GM23338 (cell line): ENCODE measurements around the gene RAMP1. TPM values are rescaled to one million over a fixed set of nuclear protein-coding genes. Genes with fewer than 3 reads are reported as not detected.

ENCODE experiments used
- ATAC-seq: fragments of 200-7000 bp; cut with Tn5 transposase; 3 replicates; pipeline ENCODE4 v1.9.1; 2020
- DNase-seq: peaks from one replicate; pipeline ENCODE4 v3.0.0-alpha.2; 2015; ENCODE audit warnings: low spot score
- H2AFZ ChIP-seq: fragments of 200-600 bp; sonication (generic); 2 replicates; pipeline ENCODE4 v1.8.0; 2016; ENCODE audit warnings: antibody characterized with exemption, mild to moderate bottlenecking, moderate library complexity
- H3F3A ChIP-seq: fragments of 200-600 bp; sonication (generic); replicated peaks from 2 replicates; pipeline ENCODE4 v1.8.0; 2017; ENCODE audit warnings: antibody characterized with exemption, mixed run types, low read depth
- H3K27ac ChIP-seq: fragments of 200-600 bp; sonication (generic); 2 replicates; pipeline ENCODE4 v1.6.1; 2016; ENCODE audit warnings: low read depth
- H3K27me3 ChIP-seq: fragments of 200-600 bp; sonication (generic); 2 replicates; pipeline ENCODE4 v1.8.0; 2016; ENCODE audit warnings: mild to moderate bottlenecking, mixed run types, moderate library complexity; ENCODE audit not compliant: insufficient read depth
- H3K36me3 ChIP-seq: fragments of 200-600 bp; sonication (generic); 2 replicates; pipeline ENCODE4 v1.8.0; 2016; ENCODE audit warnings: mild to moderate bottlenecking; ENCODE audit not compliant: insufficient read depth
- H3K4me1 ChIP-seq: fragments of 200-600 bp; sonication (generic); 2 replicates; pipeline ENCODE4 v1.8.0; 2016; ENCODE audit warnings: mild to moderate bottlenecking, moderate library complexity; ENCODE audit not compliant: insufficient read depth
- H3K4me2 ChIP-seq: fragments of 200-600 bp; sonication (generic); 2 replicates; pipeline ENCODE4 v1.7.1; 2017; ENCODE audit warnings: mixed run types
- H3K4me3 ChIP-seq: fragments of 200-600 bp; sonication (generic); 2 replicates; pipeline ENCODE4 v1.6.1; 2016; ENCODE audit warnings: mixed run types
- H3K79me2 ChIP-seq: fragments of 200-600 bp; sonication (generic); replicated peaks from 2 replicates; pipeline ENCODE4 v1.8.0; 2017; ENCODE audit warnings: mild to moderate bottlenecking; ENCODE audit not compliant: insufficient read depth
- H3K9me2 ChIP-seq: fragments of 200-600 bp; sonication (generic); 2 replicates; pipeline ENCODE4 v1.8.0; 2017; ENCODE audit not compliant: insufficient read depth
- H4K20me1 ChIP-seq: fragments of 200-600 bp; sonication (generic); replicated peaks from 2 replicates; pipeline ENCODE4 v1.8.0; 2017; ENCODE audit warnings: mild to moderate bottlenecking; ENCODE audit not compliant: insufficient read depth
- H3K27ac Mint-ChIP-seq: 2 replicates; pipeline ENCODE4 v1.8.0; 2020; ENCODE audit warnings: inconsistent platforms, mild to moderate bottlenecking, moderate library complexity, mixed read lengths
- H3K27me3 Mint-ChIP-seq: 3 replicates; pipeline ENCODE4 v1.8.0; 2022; ENCODE audit warnings: low read depth, mild to moderate bottlenecking, moderate library complexity, mixed read lengths, inconsistent platforms; ENCODE audit not compliant: insufficient read depth, poor library complexity
- H3K36me3 Mint-ChIP-seq: 3 replicates; pipeline ENCODE4 v1.8.0; 2021; ENCODE audit warnings: low read depth, mild to moderate bottlenecking, inconsistent platforms, moderate library complexity, mixed read lengths
- H3K4me1 Mint-ChIP-seq: 3 replicates; pipeline ENCODE4 v1.8.0; 2020; ENCODE audit warnings: mild to moderate bottlenecking, inconsistent platforms, mixed read lengths
- H3K4me3 Mint-ChIP-seq: 3 replicates; pipeline ENCODE4 v1.8.0; 2021; ENCODE audit warnings: moderate library complexity, mild to moderate bottlenecking, inconsistent platforms, mixed read lengths
- H3K9me3 Mint-ChIP-seq: 3 replicates; pipeline ENCODE4 v1.8.0; 2020; ENCODE audit warnings: moderate library complexity, mild to moderate bottlenecking, inconsistent platforms, mixed read lengths
- EZH2 ChIP-seq: fragments of 200-600 bp; sonication (generic); IDR thresholded peaks from one replicate; pipeline ENCODE4 v1.8.0; 2017; ENCODE audit warnings: antibody characterized with exemption, mild to moderate bottlenecking, low read depth; ENCODE audit not compliant: unreplicated experiment
- EZH2phosphoT487 ChIP-seq: fragments of 200-600 bp; sonication (generic); IDR thresholded peaks from one replicate; pipeline ENCODE4 v1.8.1; 2018; ENCODE audit warnings: antibody characterized with exemption; ENCODE audit not compliant: unreplicated experiment
- JUNB ChIP-seq: IDR thresholded peaks from one replicate; pipeline ENCODE4 v1.6.1; 2016; ENCODE audit warnings: antibody characterized with exemption; ENCODE audit not compliant: unreplicated experiment
- NANOG ChIP-seq: IDR thresholded peaks from 2 replicates; pipeline ENCODE4 v1.6.1; 2016; ENCODE audit warnings: antibody characterized with exemption, borderline replicate concordance
- ZNF331 ChIP-seq: fragments of 250-450 bp; sonication (Bioruptor Pico); IDR thresholded peaks from 2 replicates; pipeline ENCODE4 v1.5.0; 2020; ENCODE audit warnings: low read depth, mild to moderate bottlenecking, moderate library complexity
- polyA plus RNA-seq: library from polyadenylated mRNA; unstranded; fragments of >200 nt; fragmentation: Nextera tagmentation; extraction: Ambion mirVana; gene quantifications from 2 replicates; pipeline ENCODE4 v1.2.1, GENCODE V29; 2016
- total RNA-seq: library from RNA; depleted of rRNA; stranded (reverse); fragments of >200 nt; shearing (Covaris generic); gene quantifications from 2 replicates; pipeline ENCODE4 v1.2.3, GENCODE V29; 2014
- TF ChIP-seq, protein P1 (sequence below), 2 experiments: fragments of 200-600 bp in 1 of 2; sonication (generic) in 1 of 2; conservative IDR thresholded peaks; 2 replicates each; pipeline versions ENCODE4 v1.5.1 to v1.6.1; 2016 to 2017; ENCODE audit warnings: antibody characterized with exemption in 2 of 2, low read depth in 2 of 2, mild to moderate bottlenecking in 2 of 2, moderate library complexity in 1 of 2
- TF ChIP-seq, protein P2 (sequence below): fragments of 250-450 bp; sonication (Bioruptor Pico); IDR thresholded peaks from 2 replicates; pipeline ENCODE4 v1.5.0; 2020; ENCODE audit warnings: mild to moderate bottlenecking, moderate library complexity

Gene RAMP1
- total and polyA plus RNA-seq, 2 experiments from 2014 or later = 1.7 to 3.3 TPM

DNA sequence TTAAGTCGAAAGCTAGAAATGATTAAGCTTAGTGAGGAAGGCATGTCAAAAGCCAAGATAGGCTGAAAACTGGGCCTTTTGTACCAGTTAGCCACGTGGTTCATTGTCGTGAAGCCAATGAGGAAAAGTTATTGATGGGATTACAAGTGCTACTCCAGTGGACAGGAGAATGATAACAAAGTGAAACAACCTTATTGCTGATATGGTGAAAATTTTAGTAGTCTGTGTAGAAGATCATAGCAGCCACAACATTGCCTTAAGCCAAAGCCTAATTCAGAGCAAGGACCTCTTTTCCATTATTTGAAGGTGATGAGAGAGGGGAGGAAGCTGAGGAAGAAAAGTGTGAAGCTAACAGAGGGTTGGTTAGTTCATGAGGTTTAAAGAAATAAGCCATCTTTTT is 24.1 kb upstream of the RAMP1 start:
- H3K36me3 ChIP-seq = no peaks in the 10 kb centered on the region
- H3F3A ChIP-seq = no peaks in the 10 kb centered on the region
- no peaks in the 10 kb centered on the region for H3K27me3 ChIP-seq
- H2AFZ ChIP-seq = no peak overlapping the region; the same call in 1 of the 2 replicates
- no peak for ATAC-seq
- H3K27ac ChIP-seq = no peak overlapping the region
- no peak for DNase-seq
- H3K4me1 ChIP-seq = no peaks in the 10 kb centered on the region
- Mint-ChIP-seq H3K27ac (no peak overlapping the region), H3K4me1 (no peaks in the 10 kb centered on the region), H3K36me3 (no peaks in the 10 kb centered on the region), H3K4me3 (no peak overlapping the region), H3K27me3 (no peaks in the 10 kb centered on the region), H3K9me3 (no peaks in the 10 kb centered on the region)
- TF ChIP-seq EZH2 = no peak
- TF ChIP-seq JUNB = no peak
- TF ChIP-seq, protein P1, sequence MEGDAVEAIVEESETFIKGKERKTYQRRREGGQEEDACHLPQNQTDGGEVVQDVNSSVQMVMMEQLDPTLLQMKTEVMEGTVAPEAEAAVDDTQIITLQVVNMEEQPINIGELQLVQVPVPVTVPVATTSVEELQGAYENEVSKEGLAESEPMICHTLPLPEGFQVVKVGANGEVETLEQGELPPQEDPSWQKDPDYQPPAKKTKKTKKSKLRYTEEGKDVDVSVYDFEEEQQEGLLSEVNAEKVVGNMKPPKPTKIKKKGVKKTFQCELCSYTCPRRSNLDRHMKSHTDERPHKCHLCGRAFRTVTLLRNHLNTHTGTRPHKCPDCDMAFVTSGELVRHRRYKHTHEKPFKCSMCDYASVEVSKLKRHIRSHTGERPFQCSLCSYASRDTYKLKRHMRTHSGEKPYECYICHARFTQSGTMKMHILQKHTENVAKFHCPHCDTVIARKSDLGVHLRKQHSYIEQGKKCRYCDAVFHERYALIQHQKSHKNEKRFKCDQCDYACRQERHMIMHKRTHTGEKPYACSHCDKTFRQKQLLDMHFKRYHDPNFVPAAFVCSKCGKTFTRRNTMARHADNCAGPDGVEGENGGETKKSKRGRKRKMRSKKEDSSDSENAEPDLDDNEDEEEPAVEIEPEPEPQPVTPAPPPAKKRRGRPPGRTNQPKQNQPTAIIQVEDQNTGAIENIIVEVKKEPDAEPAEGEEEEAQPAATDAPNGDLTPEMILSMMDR (conservative IDR thresholded peaks at IDR 0.05; ENCODE audit: low read depth in 2 of 2) = no peak
- TF ChIP-seq, protein P2, sequence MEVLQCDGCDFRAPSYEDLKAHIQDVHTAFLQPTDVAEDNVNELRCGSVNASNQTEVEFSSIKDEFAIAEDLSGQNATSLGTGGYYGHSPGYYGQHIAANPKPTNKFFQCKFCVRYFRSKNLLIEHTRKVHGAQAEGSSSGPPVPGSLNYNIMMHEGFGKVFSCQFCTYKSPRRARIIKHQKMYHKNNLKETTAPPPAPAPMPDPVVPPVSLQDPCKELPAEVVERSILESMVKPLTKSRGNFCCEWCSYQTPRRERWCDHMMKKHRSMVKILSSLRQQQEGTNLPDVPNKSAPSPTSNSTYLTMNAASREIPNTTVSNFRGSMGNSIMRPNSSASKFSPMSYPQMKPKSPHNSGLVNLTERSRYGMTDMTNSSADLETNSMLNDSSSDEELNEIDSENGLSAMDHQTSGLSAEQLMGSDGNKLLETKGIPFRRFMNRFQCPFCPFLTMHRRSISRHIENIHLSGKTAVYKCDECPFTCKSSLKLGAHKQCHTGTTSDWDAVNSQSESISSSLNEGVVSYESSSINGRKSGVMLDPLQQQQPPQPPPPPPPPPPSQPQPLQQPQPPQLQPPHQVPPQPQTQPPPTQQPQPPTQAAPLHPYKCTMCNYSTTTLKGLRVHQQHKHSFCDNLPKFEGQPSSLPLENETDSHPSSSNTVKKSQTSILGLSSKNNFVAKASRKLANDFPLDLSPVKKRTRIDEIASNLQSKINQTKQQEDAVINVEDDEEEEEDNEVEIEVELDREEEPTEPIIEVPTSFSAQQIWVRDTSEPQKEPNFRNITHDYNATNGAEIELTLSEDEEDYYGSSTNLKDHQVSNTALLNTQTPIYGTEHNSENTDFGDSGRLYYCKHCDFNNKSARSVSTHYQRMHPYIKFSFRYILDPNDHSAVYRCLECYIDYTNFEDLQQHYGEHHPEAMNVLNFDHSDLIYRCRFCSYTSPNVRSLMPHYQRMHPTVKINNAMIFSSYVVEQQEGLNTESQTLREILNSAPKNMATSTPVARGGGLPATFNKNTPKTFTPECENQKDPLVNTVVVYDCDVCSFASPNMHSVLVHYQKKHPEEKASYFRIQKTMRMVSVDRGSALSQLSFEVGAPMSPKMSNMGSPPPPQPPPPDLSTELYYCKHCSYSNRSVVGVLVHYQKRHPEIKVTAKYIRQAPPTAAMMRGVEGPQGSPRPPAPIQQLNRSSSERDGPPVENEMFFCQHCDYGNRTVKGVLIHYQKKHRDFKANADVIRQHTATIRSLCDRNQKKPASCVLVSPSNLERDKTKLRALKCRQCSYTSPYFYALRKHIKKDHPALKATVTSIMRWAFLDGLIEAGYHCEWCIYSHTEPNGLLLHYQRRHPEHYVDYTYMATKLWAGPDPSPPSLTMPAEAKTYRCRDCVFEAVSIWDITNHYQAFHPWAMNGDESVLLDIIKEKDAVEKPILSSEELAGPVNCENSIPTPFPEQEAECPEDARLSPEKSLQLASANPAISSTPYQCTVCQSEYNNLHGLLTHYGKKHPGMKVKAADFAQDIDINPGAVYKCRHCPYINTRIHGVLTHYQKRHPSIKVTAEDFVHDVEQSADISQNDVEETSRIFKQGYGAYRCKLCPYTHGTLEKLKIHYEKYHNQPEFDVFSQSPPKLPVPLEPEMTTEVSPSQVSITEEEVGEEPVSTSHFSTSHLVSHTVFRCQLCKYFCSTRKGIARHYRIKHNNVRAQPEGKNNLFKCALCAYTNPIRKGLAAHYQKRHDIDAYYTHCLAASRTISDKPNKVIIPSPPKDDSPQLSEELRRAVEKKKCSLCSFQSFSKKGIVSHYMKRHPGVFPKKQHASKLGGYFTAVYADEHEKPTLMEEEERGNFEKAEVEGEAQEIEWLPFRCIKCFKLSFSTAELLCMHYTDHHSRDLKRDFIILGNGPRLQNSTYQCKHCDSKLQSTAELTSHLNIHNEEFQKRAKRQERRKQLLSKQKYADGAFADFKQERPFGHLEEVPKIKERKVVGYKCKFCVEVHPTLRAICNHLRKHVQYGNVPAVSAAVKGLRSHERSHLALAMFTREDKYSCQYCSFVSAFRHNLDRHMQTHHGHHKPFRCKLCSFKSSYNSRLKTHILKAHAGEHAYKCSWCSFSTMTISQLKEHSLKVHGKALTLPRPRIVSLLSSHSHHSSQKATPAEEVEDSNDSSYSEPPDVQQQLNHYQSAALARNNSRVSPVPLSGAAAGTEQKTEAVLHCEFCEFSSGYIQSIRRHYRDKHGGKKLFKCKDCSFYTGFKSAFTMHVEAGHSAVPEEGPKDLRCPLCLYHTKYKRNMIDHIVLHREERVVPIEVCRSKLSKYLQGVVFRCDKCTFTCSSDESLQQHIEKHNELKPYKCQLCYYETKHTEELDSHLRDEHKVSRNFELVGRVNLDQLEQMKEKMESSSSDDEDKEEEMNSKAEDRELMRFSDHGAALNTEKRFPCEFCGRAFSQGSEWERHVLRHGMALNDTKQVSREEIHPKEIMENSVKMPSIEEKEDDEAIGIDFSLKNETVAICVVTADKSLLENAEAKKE (CRISPR knock-in tag) = no peak
- no peak for TF ChIP-seq ZNF331
- TF ChIP-seq EZH2phosphoT487 = no peak
- TF ChIP-seq NANOG = no peak
- no peak overlapping the region for H3K4me3 ChIP-seq
- no peaks in the 10 kb centered on the region for H3K9me2 ChIP-seq
- H3K79me2 ChIP-seq = no peaks in the 10 kb centered on the region
- no peaks in the 10 kb centered on the region for H4K20me1 ChIP-seq
- no peak overlapping the region for H3K4me2 ChIP-seq
